HG03095 (cell line): ENCODE measurements around the gene RBM19.
"Not testable (repeated sequence)": the region's sequence is repeated elsewhere in the genome, so short reads cannot be mapped to it uniquely, and the experiment has no call there.

ENCODE experiments used
- ATAC-seq: cut with Tn5 transposase; IDR thresholded peaks from one replicate; pipeline ENCODE4 v1.9.1; 2021; ENCODE audit warnings: moderate library complexity; ENCODE audit not compliant: unreplicated experiment

RBM19 gene

GRCh38 chr12:113906411-113907200 lies 59.5 kb downstream of the RBM19 start:
- no peak for ATAC-seq

- ATAC-seq = no peak
Measured at GRCh38 chr12:113905829-113906228, 60.3 kb downstream of the RBM19 start.

GRCh38 chr12:113903381-113903863 lies 62.7 kb downstream of the RBM19 start:
- no peak for ATAC-seq

- not testable (repeated sequence) for ATAC-seq
Measured at GRCh38 chr12:113901319-113901718, 64.8 kb downstream of the RBM19 start.

- no peak for ATAC-seq
Measured at GRCh38 chr12:113900716-113901115, 65.4 kb downstream of the RBM19 start.

GRCh38 chr12:113899561-113900471 lies 66.3 kb downstream of the RBM19 start:
- no peak for ATAC-seq

GRCh38 chr12:113899042-113899560 lies 67.0 kb downstream of the RBM19 start:
- no peak for ATAC-seq

- no peak for ATAC-seq
Measured at GRCh38 chr12:113898466-113898865, 67.7 kb downstream of the RBM19 start.

GRCh38 chr12:113897406-113897805 lies 68.7 kb downstream of the RBM19 start:
- no peak for ATAC-seq

- no peak for ATAC-seq
Measured at GRCh38 chr12:113896841-113897240, 69.3 kb downstream of the RBM19 start.

GRCh38 chr12:113896194-113896593 lies 69.9 kb downstream of the RBM19 start:
- no peak for ATAC-seq

- ATAC-seq = no peak
Measured at GRCh38 chr12:113895176-113895575, 70.9 kb downstream of the RBM19 start.

- ATAC-seq = no peak
Measured at GRCh38 chr12:113894697-113895096, 71.4 kb downstream of the RBM19 start.

- ATAC-seq = no peak
Measured at GRCh38 chr12:113893221-113893620, 72.9 kb downstream of the RBM19 start.

GRCh38 chr12:113892556-113892955 lies 73.6 kb downstream of the RBM19 start:
- no peak for ATAC-seq

- ATAC-seq = no peak
Measured at GRCh38 chr12:113891739-113892520, 74.2 kb downstream of the RBM19 start.

GRCh38 chr12:113891167-113891692 lies 74.9 kb downstream of the RBM19 start:
- no peak for ATAC-seq

GRCh38 chr12:113889891-113890581 lies 76.1 kb downstream of the RBM19 start:
- ATAC-seq = no peak

- ATAC-seq = no peak
Measured at GRCh38 chr12:113889076-113889475, 77.0 kb downstream of the RBM19 start.

GRCh38 chr12:113888435-113888834 lies 77.7 kb downstream of the RBM19 start:
- ATAC-seq = no peak
